Measurements from ENCODE around the gene ANXA2R. TPM values are rescaled to one million over a fixed set of nuclear protein-coding genes. Genes with fewer than 3 reads are reported as not detected.

ANXA2R gene
- polyA plus RNA-seq, 3 donors = 2.3 to 6.4 (median 3.1) TPM

DNA sequence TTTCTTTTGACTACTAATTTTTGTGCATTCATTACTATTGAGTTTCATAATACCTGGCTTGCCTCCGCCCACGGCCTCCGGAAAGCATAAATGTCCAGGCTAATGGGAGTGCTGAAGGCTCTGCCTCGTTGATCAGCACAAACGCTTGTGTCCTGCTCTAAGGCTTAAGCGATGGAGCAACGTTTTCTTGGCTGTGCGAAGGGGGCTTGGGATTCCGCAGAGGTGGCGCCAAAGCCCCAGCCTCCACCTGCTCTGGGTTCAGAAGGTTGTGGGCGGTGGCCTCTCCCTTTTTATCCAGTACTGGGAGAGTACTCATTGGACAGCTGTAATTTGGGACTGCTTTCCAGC is 19.7 kb downstream of the ANXA2R start:
- Mint-ChIP-seq H3K9me3 (peaks cover 0 to 3% (median 0%) of the 10 kb centered on the region in 7 donors), H3K4me1 (peaks cover 23% of the 10 kb centered on the region), H3K4me3 (peak overlapping the region; percentile 95 to 97), H3K27ac (peak overlapping the region; percentile 96 to 100 (median 99)), H3K27me3 (ENCODE audit: low read depth in 3 of 3) (peaks cover 0 to 2% (median 0%) of the 10 kb centered on the region in 3 donors), H3K36me3 (peaks cover 0 to 2% of the 10 kb centered on the region in 2 donors)
- peak overlapping the region; percentile 97 to 99 for H3K27ac ChIP-seq (ENCODE audit: low read depth in 1 of 2, low read length in 2 of 2)
- H4K20me1 ChIP-seq (ENCODE audit: insufficient read depth, low read length) = no peaks in the 10 kb centered on the region
- WGBS (ENCODE audit: insufficient coverage) = 2% methylated on average over 8 of the region's 11 CpGs
- peaks cover 16 to 18% of the 10 kb centered on the region in 2 donors for H3K4me1 ChIP-seq (ENCODE audit: control insufficient read depth in 1 of 2, insufficient read depth in 2 of 2, low read length in 2 of 2)
- H3K9me3 ChIP-seq (replicated peaks in 1 of 2; ENCODE audit: control insufficient read depth in 1 of 2, insufficient read depth in 1 of 2, low read length in 2 of 2) = no peaks in the 10 kb centered on the region
- H3K9ac ChIP-seq (ENCODE audit: insufficient read depth, low read length, poor library complexity, severe bottlenecking) = peak overlapping the region; percentile 97
- TF ChIP-seq, protein P1, sequence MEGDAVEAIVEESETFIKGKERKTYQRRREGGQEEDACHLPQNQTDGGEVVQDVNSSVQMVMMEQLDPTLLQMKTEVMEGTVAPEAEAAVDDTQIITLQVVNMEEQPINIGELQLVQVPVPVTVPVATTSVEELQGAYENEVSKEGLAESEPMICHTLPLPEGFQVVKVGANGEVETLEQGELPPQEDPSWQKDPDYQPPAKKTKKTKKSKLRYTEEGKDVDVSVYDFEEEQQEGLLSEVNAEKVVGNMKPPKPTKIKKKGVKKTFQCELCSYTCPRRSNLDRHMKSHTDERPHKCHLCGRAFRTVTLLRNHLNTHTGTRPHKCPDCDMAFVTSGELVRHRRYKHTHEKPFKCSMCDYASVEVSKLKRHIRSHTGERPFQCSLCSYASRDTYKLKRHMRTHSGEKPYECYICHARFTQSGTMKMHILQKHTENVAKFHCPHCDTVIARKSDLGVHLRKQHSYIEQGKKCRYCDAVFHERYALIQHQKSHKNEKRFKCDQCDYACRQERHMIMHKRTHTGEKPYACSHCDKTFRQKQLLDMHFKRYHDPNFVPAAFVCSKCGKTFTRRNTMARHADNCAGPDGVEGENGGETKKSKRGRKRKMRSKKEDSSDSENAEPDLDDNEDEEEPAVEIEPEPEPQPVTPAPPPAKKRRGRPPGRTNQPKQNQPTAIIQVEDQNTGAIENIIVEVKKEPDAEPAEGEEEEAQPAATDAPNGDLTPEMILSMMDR (IDR thresholded peaks at IDR 0.05) = no peak
- peak overlapping the region; percentile 77 for H3K4me2 ChIP-seq (replicated peaks; ENCODE audit: extremely low read depth, low read length, poor library complexity, severe bottlenecking)
- H3K4me3 ChIP-seq (replicated peaks in 1 of 3; ENCODE audit: low read depth in 2 of 3, low read length in 3 of 3) = peak overlapping the region; percentile 75 to 99 (median 80)
- H2AFZ ChIP-seq (ENCODE audit: insufficient read depth, low read depth, low read length, poor library complexity, severe bottlenecking) = peak overlapping the region; percentile 69
- H3K27me3 ChIP-seq (ENCODE audit: control insufficient read depth in 2 of 2, insufficient read depth in 2 of 2, low read length in 2 of 2) = no peaks in the 10 kb centered on the region
- intact Hi-C loops (cut with micrococcal nuclease) = loop anchor here in 1 of 2 donors (1.0 kb wide), 2 partner anchors 20 to 25 kb away; partner anchors contain the start of gene ANXA2R
- peak in 1 of 3 donors; percentile 23 for DNase-seq
- no peaks in the 10 kb centered on the region for H3K36me3 ChIP-seq (replicated peaks in 1 of 2; ENCODE audit: control insufficient read depth in 1 of 2, insufficient read depth in 2 of 2, low read length in 2 of 2)
- H3K79me2 ChIP-seq (ENCODE audit: insufficient read depth, low read length) = peaks cover 14% of the 10 kb centered on the region

DNA sequence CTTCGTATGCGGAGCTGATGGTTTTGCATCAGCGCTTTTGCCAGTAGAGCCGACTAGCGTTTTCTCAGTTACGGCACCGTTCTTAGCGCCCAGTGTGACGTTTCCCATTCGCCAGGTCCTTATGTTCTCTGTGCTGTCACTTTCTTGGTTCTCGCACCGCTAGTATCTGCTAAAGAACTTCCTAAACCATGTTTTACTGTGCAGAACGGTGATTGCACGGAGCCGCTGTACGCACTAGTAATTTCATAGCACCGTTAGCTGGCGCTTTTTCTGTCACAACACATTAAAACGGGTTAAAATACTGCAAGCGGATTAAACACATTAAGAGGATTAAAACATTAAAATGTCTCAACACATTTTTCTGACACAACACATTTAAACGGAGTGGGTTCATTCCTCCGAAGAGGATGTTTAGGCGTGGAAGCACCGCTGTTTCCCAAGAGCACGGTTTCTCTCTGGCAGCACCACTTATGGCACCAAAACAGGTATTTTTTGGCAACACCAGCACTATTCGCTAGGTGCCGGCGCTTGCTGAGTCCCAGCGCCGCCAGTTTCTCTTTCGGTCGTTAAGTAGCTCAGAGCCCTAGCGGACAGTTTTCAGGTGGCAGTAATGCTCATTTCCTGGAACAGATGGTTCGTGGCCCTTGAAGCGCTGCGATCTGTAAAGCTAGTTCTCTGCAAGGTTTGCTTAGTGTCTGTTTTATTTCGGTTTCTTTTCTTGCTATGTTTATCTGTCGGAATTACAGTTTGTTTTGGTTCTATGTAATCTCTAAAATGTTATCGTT is 20.3 kb downstream of the ANXA2R start:
- H3K27ac Mint-ChIP-seq = peak overlapping the region; percentile 96 to 100 (median 99)
- Histone ChIP-seq H3K36me3 (replicated peaks in 1 of 2; ENCODE audit: control insufficient read depth in 1 of 2, insufficient read depth in 2 of 2, low read length in 2 of 2) (no peaks in the 10 kb centered on the region), H3K9me3 (replicated peaks in 1 of 2; ENCODE audit: control insufficient read depth in 1 of 2, insufficient read depth in 1 of 2, low read length in 2 of 2) (no peaks in the 10 kb centered on the region), H3K79me2 (ENCODE audit: insufficient read depth, low read length) (peaks cover 14% of the 10 kb centered on the region), H4K20me1 (ENCODE audit: insufficient read depth, low read length) (no peaks in the 10 kb centered on the region), H3K4me2 (replicated peaks; ENCODE audit: extremely low read depth, low read length, poor library complexity, severe bottlenecking) (peak overlapping the region; percentile 77), H2AFZ (ENCODE audit: insufficient read depth, low read depth, low read length, poor library complexity, severe bottlenecking) (peak overlapping the region; percentile 69), H3K4me3 (replicated peaks in 1 of 3; ENCODE audit: low read depth in 2 of 3, low read length in 3 of 3) (peak overlapping the region; percentile 75 to 99 (median 80)), H3K4me1 (ENCODE audit: control insufficient read depth in 1 of 2, insufficient read depth in 2 of 2, low read length in 2 of 2) (peaks cover 16 to 18% of the 10 kb centered on the region in 2 donors), H3K27me3 (ENCODE audit: control insufficient read depth in 2 of 2, insufficient read depth in 2 of 2, low read length in 2 of 2) (no peaks in the 10 kb centered on the region), H3K9ac (ENCODE audit: insufficient read depth, low read length, poor library complexity, severe bottlenecking) (peak overlapping the region; percentile 97), H3K27ac (ENCODE audit: low read depth in 1 of 2, low read length in 2 of 2) (peak overlapping the region; percentile 97 to 99)
- under 1% methylated on average over 36 of the region's 39 CpGs for WGBS (ENCODE audit: insufficient coverage)
- H3K4me1 Mint-ChIP-seq = peaks cover 29% of the 10 kb centered on the region
- intact Hi-C loops (cut with micrococcal nuclease) = loop anchor here in 1 of 2 donors (1.0 to 2.0 kb wide), 4 partner anchors 10 to 47 kb away; partner anchors contain the start of gene ANXA2R
- peaks cover 0 to 2% (median 0%) of the 10 kb centered on the region in 3 donors for H3K27me3 Mint-ChIP-seq (ENCODE audit: low read depth in 3 of 3)
- TF ChIP-seq, protein P1 (IDR thresholded peaks at IDR 0.05) = peak; percentile 62
- peaks cover 0 to 3% (median 0%) of the 10 kb centered on the region in 7 donors for H3K9me3 Mint-ChIP-seq
- peaks cover 0 to 3% of the 10 kb centered on the region in 2 donors for H3K36me3 Mint-ChIP-seq
- DNase-seq = peak; percentile 84 to 90 (median 85)
- H3K4me3 Mint-ChIP-seq = peak overlapping the region; percentile 95 to 97

All from CD14-positive monocyte (primary cell).